Neural cell (in vitro differentiated cells): ENCODE results near the gene SFXN1.

Experiments used
- EP300 ChIP-seq: fragments of 450-650 bp; conservative IDR thresholded peaks from 2 replicates; pipeline ENCODE4 v1.6.1; 2014; ENCODE audit warnings: antibody characterized with exemption, mild to moderate bottlenecking, moderate library complexity; ENCODE audit not compliant: poor library complexity, severe bottlenecking
- EZH2 ChIP-seq: fragments of 200-600, 300-800 bp; shearing (Covaris generic), sonication (generic); IDR thresholded peaks from 2 replicates; pipeline ENCODE4 v1.6.1; 2014; ENCODE audit warnings: antibody characterized with exemption, low read length, borderline replicate concordance, mild to moderate bottlenecking; ENCODE audit not compliant: insufficient read depth, poor library complexity, severe bottlenecking
- POLR2AphosphoS5 ChIP-seq: IDR thresholded peaks from 2 replicates; pipeline ENCODE4 v1.6.1; 2012
- RAD21 ChIP-seq: fragments of 450-650 bp; conservative IDR thresholded peaks from 2 replicates; pipeline ENCODE4 v1.6.1; 2014; ENCODE audit warnings: antibody characterized with exemption, mild to moderate bottlenecking, moderate library complexity
- REST ChIP-seq: IDR thresholded peaks from 2 replicates; pipeline ENCODE4 v1.6.1; 2012; ENCODE audit warnings: borderline replicate concordance
- TF ChIP-seq, protein P1 (sequence below): fragments of 450-650 bp; IDR thresholded peaks from 2 replicates; pipeline ENCODE4 v1.5.1; 2014; ENCODE audit warnings: antibody characterized with exemption, mild to moderate bottlenecking, moderate library complexity; ENCODE audit not compliant: poor library complexity, severe bottlenecking

DNA sequence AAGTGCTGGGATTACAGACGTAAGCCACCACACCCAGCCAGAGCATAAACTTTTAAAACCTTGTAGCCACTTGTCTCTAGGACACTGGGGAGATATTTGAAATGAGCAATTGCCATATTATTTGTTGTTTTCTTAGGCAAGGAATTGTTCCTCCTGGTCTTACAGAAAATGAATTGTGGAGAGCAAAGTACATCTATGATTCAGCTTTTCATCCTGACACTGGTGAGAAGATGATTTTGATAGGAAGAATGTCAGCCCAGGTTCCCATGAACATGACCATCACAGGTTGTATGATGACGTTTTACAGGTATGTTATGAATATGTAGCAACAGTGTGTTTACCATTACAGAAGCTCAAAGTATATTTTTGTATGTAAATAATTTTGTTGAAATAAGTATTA, 30.5 kb downstream of the SFXN1 start:
- TF ChIP-seq, protein P1, sequence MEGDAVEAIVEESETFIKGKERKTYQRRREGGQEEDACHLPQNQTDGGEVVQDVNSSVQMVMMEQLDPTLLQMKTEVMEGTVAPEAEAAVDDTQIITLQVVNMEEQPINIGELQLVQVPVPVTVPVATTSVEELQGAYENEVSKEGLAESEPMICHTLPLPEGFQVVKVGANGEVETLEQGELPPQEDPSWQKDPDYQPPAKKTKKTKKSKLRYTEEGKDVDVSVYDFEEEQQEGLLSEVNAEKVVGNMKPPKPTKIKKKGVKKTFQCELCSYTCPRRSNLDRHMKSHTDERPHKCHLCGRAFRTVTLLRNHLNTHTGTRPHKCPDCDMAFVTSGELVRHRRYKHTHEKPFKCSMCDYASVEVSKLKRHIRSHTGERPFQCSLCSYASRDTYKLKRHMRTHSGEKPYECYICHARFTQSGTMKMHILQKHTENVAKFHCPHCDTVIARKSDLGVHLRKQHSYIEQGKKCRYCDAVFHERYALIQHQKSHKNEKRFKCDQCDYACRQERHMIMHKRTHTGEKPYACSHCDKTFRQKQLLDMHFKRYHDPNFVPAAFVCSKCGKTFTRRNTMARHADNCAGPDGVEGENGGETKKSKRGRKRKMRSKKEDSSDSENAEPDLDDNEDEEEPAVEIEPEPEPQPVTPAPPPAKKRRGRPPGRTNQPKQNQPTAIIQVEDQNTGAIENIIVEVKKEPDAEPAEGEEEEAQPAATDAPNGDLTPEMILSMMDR = no peak
- no peak for TF ChIP-seq POLR2AphosphoS5
- TF ChIP-seq RAD21 = no peak
- TF ChIP-seq EZH2 = no peak
- TF ChIP-seq EP300 = no peak
- TF ChIP-seq REST = no peak
